ENCODE results near the gene CUL4A. TPM values are rescaled to one million over a fixed set of nuclear protein-coding genes. Genes with fewer than 3 reads are reported as not detected.

The CUL4A gene
- total and polyA plus RNA-seq, 2 experiments from 2014 or later: 67.5 to 195 TPM

- TF ChIP-seq ZNF114 (CRISPR knock-in tag; IDR thresholded peaks at IDR 0.05): no peak
These were observed 22.1 kb downstream of the CUL4A start (continued) for GRCh38 chr13:113231306-113232207.

DNA sequence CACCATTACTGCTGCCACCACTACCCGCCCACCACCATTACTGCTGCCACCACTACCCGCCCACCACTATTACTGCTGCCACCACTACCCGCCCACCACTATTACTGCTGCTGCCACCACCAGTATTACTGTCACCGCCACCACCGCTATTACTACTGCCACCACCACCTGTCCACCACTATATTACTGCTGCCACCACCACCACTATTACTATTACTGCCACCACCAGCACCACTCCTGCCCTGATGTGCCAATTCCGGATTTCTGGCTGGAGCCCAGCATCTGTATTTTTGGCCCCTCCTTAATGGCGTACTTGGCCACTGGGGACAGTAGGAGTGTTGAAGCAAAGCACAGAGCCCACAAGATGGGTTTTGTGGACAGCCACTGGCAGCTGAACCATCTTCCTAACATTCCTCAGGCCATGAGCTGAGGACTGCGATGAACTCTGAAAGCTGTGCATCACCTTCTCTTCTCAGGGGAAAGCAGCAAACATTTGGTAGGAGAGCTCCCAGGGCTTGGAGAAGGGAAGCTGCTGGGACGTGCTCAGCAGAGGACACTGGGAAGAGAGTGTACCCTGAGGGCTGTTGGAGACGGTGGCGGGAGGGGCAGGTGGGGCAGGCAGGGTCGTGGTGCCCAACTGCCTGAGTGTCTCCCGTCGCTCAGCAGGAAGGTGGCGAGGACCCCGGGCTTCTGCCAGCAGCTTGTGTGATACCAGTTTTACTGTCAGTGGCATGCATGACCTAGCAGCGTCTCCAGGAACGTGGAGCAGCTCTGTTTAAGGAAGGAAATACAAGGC, 23.0 kb downstream of the CUL4A start:
- Mint-ChIP-seq H3K36me3 (ENCODE audit: low read depth) (peaks cover 77% of the 10 kb centered on the region), H3K4me3 (no peak overlapping the region)

More for the DNA sequence above, 23.0 kb downstream of the CUL4A start:
- no peaks in the 10 kb centered on the region for H3K27me3 ChIP-seq (ENCODE audit: insufficient read depth)
- Mint-ChIP-seq H3K27me3 (ENCODE audit: insufficient read depth, low read depth, poor library complexity) (peaks cover 5% of the 10 kb centered on the region), H3K4me1 (no peaks in the 10 kb centered on the region), H3K9me3 (no peaks in the 10 kb centered on the region), H3K27ac (no peak overlapping the region)
- ATAC-seq (no peak), DNase-seq (ENCODE audit: low spot score) (no peak)
- no peaks in the 10 kb centered on the region for H3K9me2 ChIP-seq (ENCODE audit: insufficient read depth)
- peaks cover 48% of the 10 kb centered on the region for H3K36me3 ChIP-seq (ENCODE audit: insufficient read depth)
- peaks cover 3% of the 10 kb centered on the region; the same call in 1 of the 2 replicates for H3K79me2 ChIP-seq (replicated peaks; ENCODE audit: insufficient read depth)
- no peak overlapping the region for H2AFZ ChIP-seq
- no peaks in the 10 kb centered on the region for H3F3A ChIP-seq (replicated peaks; ENCODE audit: low read depth)
- H4K20me1 ChIP-seq (replicated peaks; ENCODE audit: insufficient read depth): peaks cover 11% of the 10 kb centered on the region
- H3K27ac ChIP-seq (ENCODE audit: low read depth): no peak overlapping the region
- H3K4me3 ChIP-seq: no peak overlapping the region
- H3K4me2 ChIP-seq: no peak overlapping the region
- TF ChIP-seq JUNB (IDR thresholded peaks at IDR 0.05; ENCODE audit: unreplicated experiment): no peak
- no peak for TF ChIP-seq POLR2AphosphoS5 (IDR thresholded peaks at IDR 0.05; ENCODE audit: low read depth)
- TF ChIP-seq NANOG (IDR thresholded peaks at IDR 0.05; ENCODE audit: borderline replicate concordance): no peak
- TF ChIP-seq ETS1 (IDR thresholded peaks at IDR 0.05): no peak
- TF ChIP-seq ZNF462 (CRISPR knock-in tag; IDR thresholded peaks at IDR 0.05): no peak
- no peak for TF ChIP-seq EZH2 (IDR thresholded peaks at IDR 0.05; ENCODE audit: low read depth, unreplicated experiment)
- TF ChIP-seq, protein P1, sequence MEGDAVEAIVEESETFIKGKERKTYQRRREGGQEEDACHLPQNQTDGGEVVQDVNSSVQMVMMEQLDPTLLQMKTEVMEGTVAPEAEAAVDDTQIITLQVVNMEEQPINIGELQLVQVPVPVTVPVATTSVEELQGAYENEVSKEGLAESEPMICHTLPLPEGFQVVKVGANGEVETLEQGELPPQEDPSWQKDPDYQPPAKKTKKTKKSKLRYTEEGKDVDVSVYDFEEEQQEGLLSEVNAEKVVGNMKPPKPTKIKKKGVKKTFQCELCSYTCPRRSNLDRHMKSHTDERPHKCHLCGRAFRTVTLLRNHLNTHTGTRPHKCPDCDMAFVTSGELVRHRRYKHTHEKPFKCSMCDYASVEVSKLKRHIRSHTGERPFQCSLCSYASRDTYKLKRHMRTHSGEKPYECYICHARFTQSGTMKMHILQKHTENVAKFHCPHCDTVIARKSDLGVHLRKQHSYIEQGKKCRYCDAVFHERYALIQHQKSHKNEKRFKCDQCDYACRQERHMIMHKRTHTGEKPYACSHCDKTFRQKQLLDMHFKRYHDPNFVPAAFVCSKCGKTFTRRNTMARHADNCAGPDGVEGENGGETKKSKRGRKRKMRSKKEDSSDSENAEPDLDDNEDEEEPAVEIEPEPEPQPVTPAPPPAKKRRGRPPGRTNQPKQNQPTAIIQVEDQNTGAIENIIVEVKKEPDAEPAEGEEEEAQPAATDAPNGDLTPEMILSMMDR (conservative IDR thresholded peaks at IDR 0.05; ENCODE audit: low read depth in 2 of 2): no peak
- no peak for TF ChIP-seq ZNF114 (CRISPR knock-in tag; IDR thresholded peaks at IDR 0.05)
- H3K4me1 ChIP-seq (ENCODE audit: insufficient read depth): no peaks in the 10 kb centered on the region
